HEK293 (cell line): ENCODE data around the gene KLK6.
A peak's percentile ranks its signal among the peaks of the same experiment; 100 is the strongest.

ENCODE experiments used
- CTCF ChIA-PET: fragments of 350-600 bp; formaldehyde crosslinking; extraction: SDS; loops from one replicate; lab custom pipeline; 2021; ENCODE audit warnings: antibody characterized with exemption; lab: Yijun Ruan, JAX
- POLR2A ChIA-PET: fragments of 300-600 bp; formaldehyde crosslinking; extraction: SDS; loops from one replicate; lab custom pipeline; 2020; ENCODE audit warnings: antibody characterized with exemption, inconsistent platforms; lab: Yijun Ruan, JAX
- H3K27ac ChIP-seq: fragments of 200-500 bp; sonication (Bioruptor generic); 2 replicates; pipeline ENCODE4 v1.5.1; 2014; ENCODE audit warnings: low read depth, low read length, control low read depth, inconsistent platforms; ENCODE audit errors: extremely low read depth
- H3K36me3 ChIP-seq, 2 experiments: fragments of 200-500 bp in 1 of 2; sonication (Bioruptor generic) in 1 of 2; 1 replicate in 1 of 2; 2 replicates in 1 of 2; pipeline ENCODE4 v1.5.1; 2014 to 2017; ENCODE audit warnings: inconsistent platforms in 2 of 2, low read length in 2 of 2; ENCODE audit not compliant: control insufficient read depth in 2 of 2, insufficient read depth in 1 of 2
- H3K4me1 ChIP-seq: fragments of 200-500 bp; sonication (Bioruptor generic); 2 replicates; pipeline ENCODE4 v1.5.1; 2014; ENCODE audit warnings: mild to moderate bottlenecking, low read length, inconsistent platforms; ENCODE audit not compliant: control insufficient read depth, insufficient read depth
- H3K4me3 ChIP-seq: 2 replicates; pipeline ENCODE4 v1.5.1; 2011; ENCODE audit warnings: low read depth, mild to moderate bottlenecking, control low read depth, low read length, moderate library complexity
- H3K9me3 ChIP-seq: fragments of 200-500 bp; sonication (Bioruptor generic); 2 replicates; pipeline ENCODE4 v1.5.1; 2014; ENCODE audit warnings: low read depth, low read length, inconsistent platforms; ENCODE audit not compliant: control insufficient read depth, insufficient read depth
- GLI4 ChIP-seq: fragments of 450-650 bp; formaldehyde crosslinking; IDR thresholded peaks from 2 replicates; pipeline ENCODE4 v1.5.1; 2016; ENCODE audit warnings: missing biosample characterization, missing genetic modification characterization
- GLIS1 ChIP-seq: fragments of 450-650 bp; formaldehyde crosslinking; IDR thresholded peaks from 2 replicates; pipeline ENCODE4 v1.5.1; 2016; ENCODE audit warnings: missing biosample characterization, missing genetic modification characterization
- GLIS2 ChIP-seq: fragments of 450-650 bp; formaldehyde crosslinking; IDR thresholded peaks from 2 replicates; pipeline ENCODE4 v1.5.1; 2016; ENCODE audit warnings: missing biosample characterization, missing genetic modification characterization
- KLF1 ChIP-seq: fragments of 450-650 bp; formaldehyde crosslinking; IDR thresholded peaks from 2 replicates; pipeline ENCODE4 v1.5.1; 2016; ENCODE audit warnings: missing biosample characterization, missing genetic modification characterization
- KLF9 ChIP-seq: fragments of 450-650 bp; formaldehyde crosslinking; IDR thresholded peaks from 2 replicates; pipeline ENCODE4 v1.5.1; 2016; ENCODE audit warnings: missing biosample characterization, missing genetic modification characterization, low read depth
- PRDM1 ChIP-seq: fragments of 450-650 bp; formaldehyde crosslinking; IDR thresholded peaks from 2 replicates; pipeline ENCODE4; 2016; ENCODE audit warnings: missing biosample characterization, missing genetic modification characterization
- SP2 ChIP-seq: fragments of 450-650 bp; formaldehyde crosslinking; IDR thresholded peaks from 2 replicates; pipeline ENCODE4 v1.5.1; 2016; ENCODE audit warnings: missing biosample characterization, missing genetic modification characterization
- SP3 ChIP-seq: fragments of 450-650 bp; formaldehyde crosslinking; IDR thresholded peaks from 2 replicates; pipeline ENCODE4 v1.5.1; 2016; ENCODE audit warnings: missing biosample characterization, missing genetic modification characterization
- YY2 ChIP-seq: fragments of 450-650 bp; formaldehyde crosslinking; IDR thresholded peaks from 2 replicates; pipeline ENCODE4 v1.5.1; 2016; ENCODE audit warnings: missing biosample characterization, missing genetic modification characterization
- ZBTB17 ChIP-seq: fragments of 450-650 bp; formaldehyde crosslinking; IDR thresholded peaks from 2 replicates; pipeline ENCODE4 v1.5.1; 2016; ENCODE audit warnings: missing biosample characterization, missing genetic modification characterization
- ZBTB21 ChIP-seq: fragments of 450-650 bp; formaldehyde crosslinking; IDR thresholded peaks from 2 replicates; pipeline ENCODE4 v1.5.1; 2017; ENCODE audit warnings: missing biosample characterization, missing genetic modification characterization
- ZBTB44 ChIP-seq: fragments of 450-650 bp; IDR thresholded peaks from 2 replicates; pipeline ENCODE4 v1.5.1; 2018; ENCODE audit warnings: missing biosample characterization, mild to moderate bottlenecking, missing genetic modification characterization
- ZBTB48 ChIP-seq: fragments of 450-650 bp; formaldehyde crosslinking; IDR thresholded peaks from 2 replicates; pipeline ENCODE4 v1.5.1; 2016; ENCODE audit warnings: missing biosample characterization, missing genetic modification characterization
- ZNF112 ChIP-seq: fragments of 450-650 bp; formaldehyde crosslinking; IDR thresholded peaks from 2 replicates; pipeline ENCODE4 v1.5.0; 2017; ENCODE audit warnings: missing biosample characterization, missing genetic modification characterization
- ZNF302 ChIP-seq: fragments of 450-650 bp; formaldehyde crosslinking; IDR thresholded peaks from 2 replicates; pipeline ENCODE4 v1.5.1; 2016; ENCODE audit warnings: missing biosample characterization, missing genetic modification characterization, low read depth
- ZNF366 ChIP-seq: fragments of 450-650 bp; formaldehyde crosslinking; conservative IDR thresholded peaks from 2 replicates; pipeline ENCODE4 v1.5.1; 2016; ENCODE audit warnings: missing biosample characterization, missing genetic modification characterization
- ZNF398 ChIP-seq: fragments of 450-650 bp; formaldehyde crosslinking; IDR thresholded peaks from 2 replicates; pipeline ENCODE4 v1.5.1; 2017; ENCODE audit warnings: missing biosample characterization, missing genetic modification characterization
- ZNF529 ChIP-seq: fragments of 450-650 bp; formaldehyde crosslinking; IDR thresholded peaks from 2 replicates; pipeline ENCODE4 v1.5.1; 2017; ENCODE audit warnings: missing genetic modification characterization, missing biosample characterization; ENCODE audit not compliant: insufficient replicate concordance
- ZNF596 ChIP-seq: fragments of 450-650 bp; IDR thresholded peaks from 2 replicates; pipeline ENCODE4 v1.5.0; 2018; ENCODE audit warnings: missing biosample characterization, mild to moderate bottlenecking, missing genetic modification characterization, moderate library complexity
- ZNF600 ChIP-seq: fragments of 450-650 bp; formaldehyde crosslinking; IDR thresholded peaks from 2 replicates; pipeline ENCODE4 v1.5.1; 2016; ENCODE audit warnings: missing biosample characterization, missing genetic modification characterization
- ZNF624 ChIP-seq: fragments of 450-650 bp; formaldehyde crosslinking; IDR thresholded peaks from 2 replicates; pipeline ENCODE4 v1.5.1; 2017; ENCODE audit warnings: missing biosample characterization, missing genetic modification characterization
- ZNF670 ChIP-seq: fragments of 450-650 bp; formaldehyde crosslinking; IDR thresholded peaks from 2 replicates; pipeline ENCODE4 v1.5.1; 2016; ENCODE audit warnings: missing biosample characterization, missing genetic modification characterization, low read depth
- ZNF701 ChIP-seq: fragments of 450-650 bp; formaldehyde crosslinking; IDR thresholded peaks from 2 replicates; pipeline ENCODE4 v1.5.1; 2016; ENCODE audit warnings: missing biosample characterization, missing genetic modification characterization
- ZNF837 ChIP-seq: fragments of 450-650 bp; formaldehyde crosslinking; IDR thresholded peaks from 2 replicates; pipeline ENCODE4 v1.5.1; 2016; ENCODE audit warnings: missing biosample characterization, missing genetic modification characterization

Gene KLK6

GRCh38 chr19:50911206-50912101 lies 57.9 kb downstream of the KLK6 start, which contains the start of gene KLK4 (continued):
- TF ChIP-seq ZNF596 (tag by site-specific recombination) (peak; percentile 63), ZNF112 (tag by site-specific recombination) (no peak), ZNF670 (no peak), ZNF302 (tag by site-specific recombination) (no peak), GLI4 (tag by site-specific recombination) (0 out of 2 replicates have a peak, but pooled peaks have one; percentile 51)

GRCh38 chr19:50910722-50911121 lies 58.7 kb downstream of the KLK6 start:
- Histone ChIP-seq H3K36me3 (no peaks in the 10 kb centered on the region), H3K4me1 (peaks cover 3% of the 10 kb centered on the region), H3K9me3 (no peaks in the 10 kb centered on the region), H3K27ac (no peak overlapping the region), H3K4me3 (no peak overlapping the region)
- POLR2A ChIA-PET: no interaction called here
- CTCF ChIA-PET: interaction anchor here (0.9 to 5.9 kb wide), 2 partner anchors 11 to 186 kb away, joined by 4 to 50 read pairs; no protein-coding TSS in a partner anchor
- TF ChIP-seq PRDM1 (tag by site-specific recombination) (peak; percentile 88), ZNF529 (no peak), ZNF596 (tag by site-specific recombination) (peak; percentile 72), ZNF366 (tag by site-specific recombination) (peak; percentile 62)
- TF ChIP-seq, all 188 proteins: peak for 3

- H3K4me3 ChIP-seq: peak overlapping the region; percentile 18
- POLR2A ChIA-PET: interaction anchor here (0.9 to 1.6 kb wide), 3 partner anchors 13 to 113 kb away, joined by 3 to 9 read pairs (median 3); no protein-coding TSS in a partner anchor
These were observed 59.9 kb downstream of the KLK6 start for GRCh38 chr19:50909240-50910070.

More at GRCh38 chr19:50909240-50910070, 59.9 kb downstream of the KLK6 start:
- H3K27ac ChIP-seq: no peak overlapping the region
- TF ChIP-seq ZNF701 (tag by site-specific recombination) (no peak), ZNF624 (no peak), SP2 (tag by site-specific recombination) (peak; percentile 76), ZNF600 (tag by site-specific recombination) (0 out of 2 replicates have a peak, but pooled peaks have one; percentile 30), SP3 (tag by site-specific recombination) (peak; percentile 80), ZBTB44 (0 out of 2 replicates have a peak, but pooled peaks have one; percentile 42), KLF1 (tag by site-specific recombination) (0 out of 2 replicates have a peak, but pooled peaks have one; percentile 6), GLIS2 (0 out of 2 replicates have a peak, but pooled peaks have one; percentile 23), YY2 (tag by site-specific recombination) (no peak), ZNF837 (tag by site-specific recombination) (no peak), KLF9 (tag by site-specific recombination) (peak; percentile 43), ZNF670 (no peak), GLIS1 (tag by site-specific recombination) (0 out of 2 replicates have a peak, but pooled peaks have one; percentile 17), ZBTB21 (tag by site-specific recombination) (no peak), ZNF398 (no peak), ZBTB48 (tag by site-specific recombination) (peak; percentile 51; the same call in 1 of the 2 replicates), ZBTB17 (tag by site-specific recombination) (peak; percentile 92)
- CTCF ChIA-PET: interaction anchor here (0.8 to 5.9 kb wide), 5 partner anchors 12 to 372 kb away, joined by 3 to 50 read pairs (median 3); no protein-coding TSS in a partner anchor
- H3K36me3 ChIP-seq: no peaks in the 10 kb centered on the region
- no peaks in the 10 kb centered on the region for H3K9me3 ChIP-seq
- peaks cover 3% of the 10 kb centered on the region for H3K4me1 ChIP-seq
